GM19372 (cell line): ENCODE data around the gene BOLL.
A peak's percentile ranks its signal among the peaks of the same experiment; 100 is the strongest.
"Not testable (repeated sequence)": the region's sequence is repeated elsewhere in the genome, so short reads cannot be mapped to it uniquely, and the experiment has no call there.

Experiments used
- ATAC-seq: cut with Tn5 transposase; IDR thresholded peaks from one replicate; pipeline ENCODE4 v1.9.1; 2021; ENCODE audit warnings: mild to moderate bottlenecking, low read depth, moderate library complexity; ENCODE audit not compliant: unreplicated experiment

Gene BOLL

DNA sequence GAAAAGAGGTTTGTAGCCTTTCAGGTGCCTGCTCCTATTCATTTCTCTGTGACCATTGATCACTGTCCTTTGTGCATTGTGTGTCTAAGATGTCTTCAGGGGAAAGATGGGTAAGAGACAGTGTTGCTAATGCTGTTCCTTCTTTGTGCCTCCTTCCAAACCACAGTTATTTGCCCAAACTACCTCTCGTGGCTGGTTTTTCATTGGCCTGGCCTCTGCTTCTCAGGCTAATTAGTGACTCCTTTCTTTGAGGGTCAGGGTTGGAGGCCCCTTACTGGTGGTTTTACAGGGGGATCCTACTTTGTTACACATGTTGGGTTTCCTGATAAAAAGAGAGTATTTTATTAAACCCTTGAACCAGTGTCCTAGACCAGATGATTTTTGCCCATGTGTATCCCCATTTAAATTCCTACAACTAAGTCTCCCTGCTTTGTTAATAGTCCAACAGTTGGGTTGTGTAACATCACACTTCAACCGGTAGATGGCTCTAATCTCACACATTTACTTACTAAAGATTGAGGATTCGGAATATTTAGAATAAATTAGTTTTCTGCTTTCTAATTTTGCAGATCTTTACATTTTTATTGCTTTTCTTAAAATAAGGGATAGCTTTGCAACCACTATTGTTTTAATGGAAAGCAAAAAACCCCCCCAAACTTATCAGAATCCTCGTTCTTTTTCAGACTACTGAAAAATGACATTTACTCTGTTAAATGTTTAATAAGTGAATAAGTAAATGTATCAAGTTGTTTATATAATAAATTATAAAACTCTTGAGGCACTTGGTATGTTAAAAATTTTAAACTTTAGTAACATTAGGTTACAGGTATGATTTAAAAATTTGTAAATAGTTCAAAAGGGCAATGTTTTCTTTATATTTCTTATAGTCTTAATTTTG, 77.6 kb downstream of the BOLL start:
- ATAC-seq: no peak

DNA sequence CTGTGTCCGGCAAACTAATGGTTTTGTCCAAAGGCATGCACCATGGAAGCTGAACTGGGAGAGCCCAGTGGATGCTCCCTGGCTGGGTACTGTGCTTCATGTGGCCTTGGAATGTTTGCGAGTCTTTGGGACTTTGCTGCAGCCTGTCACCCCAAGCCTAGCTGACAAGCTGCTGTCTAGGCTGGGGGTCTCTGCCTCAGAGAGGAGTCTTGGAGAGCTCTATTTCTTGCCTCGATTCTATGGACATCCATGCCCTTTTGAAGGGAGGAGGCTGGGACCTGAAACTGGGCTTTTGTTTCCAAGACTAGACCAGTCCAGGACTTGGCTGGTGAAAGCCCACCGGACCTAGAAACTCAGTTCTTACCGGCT, 78.3 kb downstream of the BOLL start:
- no peak for ATAC-seq

DNA sequence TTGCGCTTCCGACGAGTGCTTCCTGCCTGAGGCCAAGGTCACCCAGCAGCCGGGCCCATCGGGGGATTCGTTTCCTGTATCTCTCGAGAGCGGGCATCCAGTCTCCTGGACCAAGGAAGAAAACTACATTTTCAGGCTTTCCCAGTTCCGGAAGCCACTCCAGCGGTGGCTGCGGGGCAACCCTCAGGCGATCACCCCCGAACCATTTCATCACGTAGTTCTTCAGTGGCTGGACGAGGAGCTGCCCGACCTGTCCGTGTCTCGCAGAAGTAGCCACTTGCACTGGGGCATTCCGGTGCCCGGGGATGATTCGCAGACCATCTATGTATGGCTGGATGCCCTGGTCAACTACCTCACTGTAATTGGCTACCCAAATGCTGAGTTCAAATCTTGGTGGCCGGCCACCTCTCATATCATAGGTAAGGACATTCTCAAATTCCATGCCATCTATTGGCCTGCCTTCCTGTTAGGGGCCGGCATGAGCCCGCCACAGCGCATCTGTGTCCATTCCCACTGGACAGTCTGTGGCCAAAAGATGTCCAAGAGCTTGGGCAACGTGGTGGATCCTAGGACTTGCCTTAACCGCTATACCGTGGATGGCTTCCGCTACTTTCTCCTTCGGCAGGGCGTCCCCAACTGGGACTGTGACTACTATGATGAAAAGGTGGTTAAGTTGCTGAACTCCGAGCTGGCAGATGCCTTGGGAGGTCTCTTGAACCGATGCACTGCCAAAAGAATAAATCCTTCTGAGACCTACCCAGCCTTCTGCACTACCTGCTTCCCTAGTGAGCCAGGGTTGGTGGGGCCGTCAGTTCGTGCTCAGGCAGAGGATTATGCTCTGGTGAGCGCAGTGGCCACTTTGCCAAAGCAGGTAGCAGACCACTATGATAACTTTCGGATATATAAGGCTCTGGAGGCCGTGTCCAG, 78.9 kb downstream of the BOLL start:
- ATAC-seq: no peak

DNA sequence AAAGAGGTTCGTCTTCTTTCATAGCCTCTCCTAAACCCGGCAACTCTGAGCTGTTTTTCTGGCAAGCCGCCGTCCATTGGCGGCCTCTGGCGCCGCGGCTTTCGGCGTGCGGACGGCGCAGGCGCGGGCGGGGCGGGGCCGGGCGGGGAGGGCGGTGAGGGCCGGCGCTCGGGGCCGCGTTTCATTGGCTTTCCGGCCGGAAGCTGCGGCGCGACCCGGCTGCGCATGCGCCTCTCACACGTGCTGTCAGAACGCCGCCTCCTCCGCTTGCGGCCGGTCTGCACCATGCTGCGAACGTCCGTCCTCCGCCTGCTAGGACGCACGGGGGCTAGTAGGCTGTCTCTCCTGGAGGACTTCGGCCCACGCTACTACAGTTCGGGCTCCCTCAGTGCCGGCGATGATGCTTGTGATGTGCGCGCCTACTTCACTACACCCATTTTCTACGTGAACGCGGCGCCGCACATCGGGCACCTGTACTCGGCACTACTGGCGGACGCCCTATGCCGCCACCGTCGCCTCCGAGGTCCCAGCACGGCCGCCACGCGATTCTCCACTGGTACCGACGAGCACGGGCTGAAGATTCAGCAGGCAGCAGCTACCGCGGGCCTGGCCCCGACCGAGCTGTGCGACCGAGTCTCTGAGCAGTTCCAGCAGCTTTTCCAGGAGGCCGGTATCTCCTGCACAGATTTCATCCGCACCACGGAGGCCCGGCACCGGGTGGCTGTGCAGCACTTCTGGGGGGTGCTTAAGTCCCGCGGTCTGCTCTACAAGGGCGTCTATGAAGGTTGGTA, 79.8 kb downstream of the BOLL start, which contains the start of gene MARS2:
MARS2 (plus strand) TSS at position 249 of the 791 bp plus-strand sequence; CDS start at position 286, 37 bp downstream.
- peak; percentile 81 for ATAC-seq

DNA sequence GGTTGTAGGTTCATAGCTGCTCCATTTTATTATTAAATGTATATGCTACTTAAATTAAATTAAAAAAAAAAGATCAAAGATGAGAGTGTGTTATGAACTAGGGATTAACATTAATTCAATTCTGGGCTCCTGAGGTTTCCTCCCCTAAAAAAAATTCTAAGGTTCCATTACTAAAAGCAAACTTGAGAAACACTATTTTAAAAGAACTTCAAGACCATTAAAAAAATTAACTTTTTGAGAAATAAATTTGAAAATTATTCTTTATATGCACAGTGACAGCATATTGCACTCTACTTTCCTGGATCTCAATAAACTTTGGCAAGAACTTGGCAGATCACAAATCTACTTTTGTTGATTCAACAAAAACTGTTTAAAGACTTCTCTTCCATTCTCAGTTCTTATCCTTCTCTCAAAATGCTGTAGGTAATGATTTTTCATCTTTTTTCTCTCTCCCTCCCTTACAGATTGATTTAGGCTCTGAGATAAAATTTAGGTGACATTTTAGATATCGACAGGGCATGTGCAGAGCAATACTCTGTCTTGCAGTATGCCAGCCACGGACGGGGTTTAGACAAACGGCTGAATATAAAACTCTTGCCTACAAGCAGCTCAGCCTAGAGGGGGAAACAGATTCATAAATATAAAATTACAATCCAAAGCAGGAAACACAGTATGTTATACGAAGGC, 80.5 kb downstream of the BOLL start:
- ATAC-seq: peak; percentile 30

DNA sequence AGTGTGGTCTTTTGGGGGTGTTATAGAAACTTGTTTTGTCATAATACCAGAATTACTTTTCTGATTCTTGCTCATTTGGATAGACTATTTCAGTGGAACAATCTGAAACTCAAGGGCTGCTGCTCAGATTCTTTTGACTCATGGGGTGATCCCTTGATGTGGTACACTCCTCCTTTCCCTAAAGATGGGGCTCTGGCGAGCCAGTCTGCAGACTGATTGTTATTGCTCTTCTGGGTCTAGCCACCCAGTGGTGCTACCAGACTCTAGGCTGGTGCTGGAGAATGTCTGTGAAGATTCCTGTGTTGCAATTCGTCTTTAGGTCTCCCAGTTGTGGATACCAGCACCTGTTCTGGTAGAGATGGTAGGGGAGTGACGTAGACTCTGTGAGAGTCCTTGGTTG, 84.2 kb downstream of the BOLL start:
- ATAC-seq: no peak

DNA sequence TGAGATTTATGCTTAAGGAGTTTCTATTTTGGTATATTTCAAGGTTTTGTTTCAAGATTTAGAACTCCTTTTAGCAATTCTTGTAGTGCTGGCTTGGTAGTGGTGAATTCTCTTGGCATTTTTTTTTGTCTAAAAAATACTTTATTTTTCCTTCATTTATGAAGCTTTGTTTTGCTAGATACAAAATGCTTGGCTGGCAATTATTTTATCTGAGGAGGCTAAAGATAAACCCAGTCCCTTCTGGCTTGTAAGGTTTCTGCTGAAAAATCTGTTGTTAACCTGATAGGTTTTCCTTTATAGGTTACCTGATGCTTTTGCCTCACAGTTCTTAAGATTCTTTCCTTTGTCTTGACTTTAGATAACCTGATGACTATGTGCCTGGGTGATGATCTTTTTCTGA, 85.4 kb downstream of the BOLL start:
- not testable (repeated sequence) for ATAC-seq

DNA sequence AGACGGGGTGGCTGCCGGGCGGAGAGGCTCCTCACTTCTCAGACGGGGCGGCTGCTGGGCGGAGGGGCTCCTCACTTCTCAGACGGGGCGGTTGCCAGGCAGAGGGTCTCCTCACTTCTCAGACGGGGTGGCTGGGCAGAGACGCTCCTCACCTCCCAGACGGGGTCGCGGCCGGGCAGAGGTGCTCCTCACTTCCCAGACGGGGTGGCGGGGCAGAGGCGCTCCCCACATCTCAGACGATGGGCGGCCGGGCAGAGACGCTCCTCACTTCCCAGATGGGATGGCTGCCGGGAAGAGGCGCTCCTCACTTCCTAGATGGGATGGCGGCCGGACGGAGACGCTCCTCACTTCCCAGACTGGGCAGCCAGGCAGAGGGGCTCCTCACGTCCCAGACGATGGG, 88.5 kb downstream of the BOLL start:
- ATAC-seq: not testable (repeated sequence)

DNA sequence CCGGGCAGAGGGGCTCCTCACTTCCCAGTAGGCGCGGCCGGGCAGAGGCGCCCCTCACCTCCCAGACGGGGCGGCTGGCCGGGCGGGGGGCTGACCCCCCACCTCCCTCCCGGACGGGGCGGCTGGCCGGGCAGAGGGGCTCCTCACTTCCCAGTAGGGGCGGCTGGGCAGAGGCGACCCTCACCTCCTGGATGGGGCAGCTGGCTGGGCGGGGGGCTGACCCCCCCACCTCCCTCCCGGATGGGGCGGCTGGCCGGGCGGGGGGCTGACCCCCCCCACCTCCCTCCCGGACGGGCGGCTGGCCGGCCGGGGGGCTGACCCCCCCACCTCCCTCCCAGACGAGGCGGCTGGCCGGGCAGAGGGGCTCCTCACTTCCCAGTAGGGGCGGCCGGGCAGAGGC, 89.1 kb downstream of the BOLL start:
- ATAC-seq: not testable (repeated sequence)

DNA sequence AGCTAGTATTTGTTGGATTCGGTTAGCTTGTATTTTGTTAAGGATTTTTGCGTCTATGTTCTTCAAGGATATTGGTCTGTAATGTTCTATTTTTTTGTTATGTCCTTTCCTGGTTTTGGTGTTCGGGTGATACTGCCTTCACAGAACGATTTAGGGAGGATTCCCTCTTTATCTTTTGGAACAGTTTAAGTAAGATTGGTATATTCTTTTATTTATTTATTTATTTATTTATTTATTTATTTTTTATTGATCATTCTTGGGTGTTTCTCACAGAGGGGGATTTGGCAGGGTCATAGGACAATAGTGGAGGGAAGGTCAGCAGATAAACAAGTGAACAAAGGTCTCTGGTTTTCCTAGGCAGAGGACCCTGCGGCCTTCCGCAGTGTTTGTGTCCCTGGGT, 89.9 kb downstream of the BOLL start:
- ATAC-seq: not testable (repeated sequence)

DNA sequence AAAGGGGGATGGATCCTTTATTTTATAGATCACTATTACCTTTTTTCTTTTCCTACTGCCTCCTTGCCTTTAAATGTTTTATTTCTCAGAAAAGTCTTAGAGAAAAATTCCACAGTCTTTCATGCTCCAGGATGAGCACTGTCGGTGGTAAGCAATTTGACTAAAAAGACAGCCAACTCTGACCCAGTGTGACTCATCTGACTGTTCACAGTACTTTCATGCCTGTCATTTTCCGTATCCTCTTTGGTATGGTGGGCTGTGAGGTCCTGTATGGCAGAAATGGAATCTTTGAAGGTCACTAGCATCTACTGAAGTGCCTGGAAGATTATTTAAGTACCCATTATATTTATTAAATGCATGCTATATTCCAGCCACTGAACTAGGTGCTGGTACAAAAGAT, 107.6 kb downstream of the BOLL start:
- no peak for ATAC-seq

DNA sequence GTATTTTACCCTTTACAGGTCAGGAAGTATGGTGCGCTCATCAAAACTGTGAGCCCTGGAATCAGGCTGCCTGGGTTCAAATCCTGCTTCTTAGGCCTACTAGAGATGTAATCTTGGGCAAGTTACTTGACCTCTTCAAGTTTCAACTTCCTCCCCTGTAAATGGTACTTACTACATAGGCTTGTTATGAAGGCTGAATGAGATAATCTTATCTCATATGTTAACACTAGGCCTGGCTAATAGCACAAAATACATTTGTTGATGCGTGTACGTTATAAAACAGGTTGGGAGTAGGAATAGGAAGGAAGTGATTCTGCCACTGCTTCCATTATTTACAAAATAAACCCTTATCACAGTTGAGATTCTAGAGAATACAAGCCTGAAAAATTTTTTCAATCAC, 108.1 kb downstream of the BOLL start:
- ATAC-seq: no peak
